Heart right ventricle (tissue), 16 donors: ENCODE data around the gene CHRNA4. TPM values are rescaled to one million over a fixed set of nuclear protein-coding genes. Genes with fewer than 3 reads are reported as not detected.

Experiments
- ATAC-seq, 8 donors: fragments of 200-7000 bp; cut with Tn5 transposase; one replicate each; pipeline ENCODE4 v1.9.1; 2020; ENCODE audit warnings: mild to moderate bottlenecking in 8 of 8, moderate library complexity in 8 of 8, moderate number of reproducible peaks in 1 of 8
- DNase-seq, 2 donors: peaks; one replicate each; pipeline ENCODE4 v3.0.0-alpha.2; 2020
- H3K27ac ChIP-seq, 10 donors: fragments of 200-600 bp; sonication (generic) in 2 of 10; one replicate each; pipeline versions ENCODE4 v1.5.0 to v1.8.0; 2020 to 2022; ENCODE audit warnings: mild to moderate bottlenecking in 3 of 10
- H3K27me3 ChIP-seq, 7 donors: fragments of 200-600 bp; one replicate each; pipeline ENCODE4 v1.8.0; 2021 to 2022; ENCODE audit warnings: mild to moderate bottlenecking in 2 of 7
- H3K36me3 ChIP-seq, 9 donors: fragments of 200-600 bp; sonication (generic) in 1 of 9; one replicate each; pipeline versions ENCODE4 v1.5.0 to v1.8.0; 2020 to 2022; ENCODE audit warnings: mild to moderate bottlenecking in 2 of 9
- H3K4me1 ChIP-seq, 9 donors: fragments of 200-600 bp; sonication (generic) in 1 of 9; one replicate each; pipeline versions ENCODE4 v1.5.0 to v1.8.0; 2020 to 2022; ENCODE audit warnings: mild to moderate bottlenecking in 4 of 9
- H3K4me3 ChIP-seq, 10 donors: fragments of 200-600 bp; sonication (generic) in 2 of 10; one replicate each; pipeline versions ENCODE4 v1.5.0 to v1.8.0; 2020 to 2022; ENCODE audit warnings: mild to moderate bottlenecking in 7 of 10, moderate library complexity in 2 of 10
- H3K9me3 ChIP-seq, 11 donors: fragments of 200-600 bp in 10 of 11; sonication (generic) in 2 of 11; one replicate each; pipeline versions ENCODE4 v1.5.0 to v1.8.0; 2013 to 2022; ENCODE audit warnings: mild to moderate bottlenecking in 2 of 11, control low read depth in 1 of 11, moderate library complexity in 1 of 11
- whole genome bisulfite sequencing, 2 donors: extraction: QIAGEN DNeasy Blood & Tissue Kit; methylation state at CpG; one replicate each; pipeline ENCODE4 v1.1.7; 2013; ENCODE audit warnings: inconsistent platforms in 1 of 2; 5-methylcytosine and 5-hydroxymethylcytosine counted together
- intact Hi-C, 10 donors: fragments of 100-400 bp; cut with DNase I; formaldehyde crosslinking; loops; one replicate each; pipeline versions ENCODE4 v1.11.1 to v1.14.2; 2022
- polyA plus RNA-seq, 2 donors: library from polyadenylated mRNA; stranded (reverse); fragments of 200-250 nt; gene quantifications; one replicate each; pipeline ENCODE4 v1.2.3, GENCODE V29; 2013
- total RNA-seq, 10 donors: library from RNA; stranded (reverse); fragmentation: NEBNext Ultra II Directional in 3 of 10; extraction: Animal tissue kit (Norgen Biotek cat#: 25700) in 3 of 10; gene quantifications; one replicate each; pipeline versions ENCODE4 v1.2.1 to v1.2.4, GENCODE V29; 2021 to 2023
- TF ChIP-seq, protein P1 (sequence below), 9 donors: fragments of 200-600 bp; sonication (generic) in 2 of 9; IDR thresholded peaks; one replicate each; pipeline versions ENCODE4 v1.5.0 to v1.8.0; 2021 to 2022; ENCODE audit warnings: antibody characterized with exemption in 9 of 9, mild to moderate bottlenecking in 5 of 9, moderate library complexity in 1 of 9
- donor health status: Arrhythmogenic right ventricular cardiomyopathy.
- donor health status: ischemic (EF 13 %, LVEDD 7.1; RV severe dilation, severe dysfunction).
- donor health status: healthy with polysubstance abuse.
- donor health status: DM: no; HTN: yes; CAD: no.
- donor health status: DM: no; HTN: no; CAD: no.
- donor health status: ischemic (EF 25% LVEDD 6.9; RV normal size, moderate dysfunction).
- donor health status: ischemic (EF 25% LVEDD 5.7; RV mildly dilated, moderate dysfunction).
- donor health status: healthy.
- donor health status: DM: yes; HTN: yes; CAD: no.
- donor health status: Ischemic cardiomyopathy.
- donor health status: ischemic (EF 35%, LVEDD 5.7; RV mildly dilated, moderate dysfunction).
- donor health status: nonischemic (EF 11% LVEDD 7.7; RV severe dilation, severe dysfunction).
- donor health status: DM: yes; HTN: yes; CAD: no.
- donor health status: PGD.
- donor health status: ischemic (EF 29% LVEDD 5.4; RV normal size, mild dysfunction).
- donor health status: nonischemic (EF 23%, LVEDD 6.1; RV moderate dilation, normal function).

Gene CHRNA4
- total and polyA plus RNA-seq, 12 donors = 0.06 to 1.5 (median 0.90) TPM; not detected in 4

DNA sequence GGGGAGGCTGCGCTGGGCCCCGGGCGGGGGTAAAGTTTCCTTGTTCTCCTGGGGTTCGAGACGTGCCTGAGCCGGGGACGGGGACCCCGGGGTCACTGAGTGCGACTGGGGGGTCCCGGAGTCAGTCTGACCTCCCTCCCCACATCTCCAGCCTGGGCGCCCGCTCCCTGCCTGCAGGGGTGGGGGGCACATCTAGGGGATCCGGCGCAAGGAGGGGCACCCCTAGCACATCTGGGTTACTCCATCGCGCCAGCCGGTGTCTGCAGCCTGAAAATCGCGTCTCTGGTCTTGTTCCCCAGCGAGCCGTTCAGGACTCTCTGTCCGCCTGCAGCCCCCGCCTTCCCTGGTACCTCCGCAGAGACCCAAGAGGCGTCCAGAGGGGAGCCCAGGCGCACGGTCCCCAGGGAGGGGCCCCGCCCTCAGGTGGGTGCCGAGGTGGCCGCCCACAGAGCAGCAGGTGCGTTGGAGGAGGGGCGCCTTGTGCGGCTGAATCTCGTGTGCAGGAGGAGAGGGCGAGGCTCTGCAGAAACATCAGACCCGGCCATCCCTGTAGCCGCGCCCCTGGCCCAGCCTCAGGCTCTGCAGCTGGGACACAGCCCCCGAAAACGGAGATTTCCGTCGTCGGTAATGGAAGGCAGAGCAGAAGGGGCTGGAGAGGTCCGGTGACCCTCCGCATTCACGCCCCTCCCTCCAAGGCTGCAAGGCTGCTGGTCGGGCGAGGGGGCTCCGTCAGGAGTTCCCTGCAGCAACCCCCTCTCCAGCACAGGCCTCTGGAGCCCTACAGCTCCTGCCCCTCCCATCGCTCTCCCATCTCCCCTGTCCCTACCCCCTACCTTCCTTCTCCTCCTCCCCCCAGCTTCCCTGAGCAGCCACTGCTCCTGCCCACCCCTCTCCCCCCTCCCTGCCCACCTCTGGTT, 628 bp upstream of the CHRNA4 start:
- peak in 1 of 2 donors; percentile 9 for DNase-seq
- Histone ChIP-seq H3K27ac (no peak overlapping the region), H3K4me3 (no peak overlapping the region), H3K9me3 (no peaks in the 10 kb centered on the region), H3K36me3 (no peaks in the 10 kb centered on the region), H3K27me3 (peaks cover 4 to 61% (median 53%) of the 10 kb centered on the region in 7 donors), H3K4me1 (peaks cover 0 to 19% (median 8%) of the 10 kb centered on the region in 9 donors)
- no peak for ATAC-seq
- intact Hi-C loops = no loop called here
- TF ChIP-seq, protein P1, sequence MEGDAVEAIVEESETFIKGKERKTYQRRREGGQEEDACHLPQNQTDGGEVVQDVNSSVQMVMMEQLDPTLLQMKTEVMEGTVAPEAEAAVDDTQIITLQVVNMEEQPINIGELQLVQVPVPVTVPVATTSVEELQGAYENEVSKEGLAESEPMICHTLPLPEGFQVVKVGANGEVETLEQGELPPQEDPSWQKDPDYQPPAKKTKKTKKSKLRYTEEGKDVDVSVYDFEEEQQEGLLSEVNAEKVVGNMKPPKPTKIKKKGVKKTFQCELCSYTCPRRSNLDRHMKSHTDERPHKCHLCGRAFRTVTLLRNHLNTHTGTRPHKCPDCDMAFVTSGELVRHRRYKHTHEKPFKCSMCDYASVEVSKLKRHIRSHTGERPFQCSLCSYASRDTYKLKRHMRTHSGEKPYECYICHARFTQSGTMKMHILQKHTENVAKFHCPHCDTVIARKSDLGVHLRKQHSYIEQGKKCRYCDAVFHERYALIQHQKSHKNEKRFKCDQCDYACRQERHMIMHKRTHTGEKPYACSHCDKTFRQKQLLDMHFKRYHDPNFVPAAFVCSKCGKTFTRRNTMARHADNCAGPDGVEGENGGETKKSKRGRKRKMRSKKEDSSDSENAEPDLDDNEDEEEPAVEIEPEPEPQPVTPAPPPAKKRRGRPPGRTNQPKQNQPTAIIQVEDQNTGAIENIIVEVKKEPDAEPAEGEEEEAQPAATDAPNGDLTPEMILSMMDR (IDR thresholded peaks at IDR 0.05) = no peak
- WGBS, 2 donors = 13 to 16% methylated on average over 37 to 50 of the region's 50 CpGs

DNA sequence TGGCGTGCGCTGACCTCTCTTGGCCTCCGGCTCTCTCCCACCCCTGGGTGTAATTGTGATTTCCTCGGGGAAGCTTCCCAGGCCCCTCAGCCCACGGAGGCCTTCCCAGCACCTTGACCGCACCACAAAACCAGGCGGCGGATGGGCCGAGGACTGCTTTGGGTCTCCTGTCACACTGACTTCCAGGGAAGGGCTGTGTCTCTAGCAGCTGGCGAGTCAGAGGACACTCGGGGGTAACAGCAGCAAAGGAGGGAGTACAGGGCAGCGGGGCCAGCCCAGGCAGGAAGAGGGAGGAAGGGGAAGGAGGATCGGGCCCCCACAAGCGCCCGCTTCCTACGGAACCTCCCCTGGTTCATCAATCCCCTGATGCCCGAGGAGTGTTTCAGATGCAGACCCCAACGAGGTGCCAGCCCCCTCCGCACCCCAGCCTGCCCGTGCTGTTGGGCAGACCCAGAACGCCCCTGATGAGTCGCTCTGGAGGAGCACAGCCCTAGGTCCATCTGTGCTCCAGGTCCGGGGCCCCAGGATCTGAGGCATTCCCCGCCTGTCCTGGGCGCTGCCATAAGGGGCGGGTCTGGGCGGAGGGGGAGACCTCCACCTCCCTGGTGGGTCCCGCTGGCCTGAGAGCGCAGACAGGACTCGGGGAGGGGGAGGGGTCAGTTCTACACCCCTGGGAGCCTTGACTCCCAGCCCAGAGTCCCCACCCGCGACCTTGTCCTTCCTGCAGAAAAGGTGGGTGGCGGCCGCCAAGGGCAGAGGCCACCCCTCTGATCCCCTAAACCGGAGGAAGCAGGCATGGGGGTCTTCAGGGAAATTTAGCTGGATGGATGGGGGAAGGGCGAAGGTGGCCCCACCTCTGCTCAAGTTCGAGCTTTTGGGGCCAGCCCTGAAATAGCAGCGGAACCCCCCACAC, 956 bp downstream of the CHRNA4 start:
- TF ChIP-seq, protein P1 (IDR thresholded peaks at IDR 0.05) = no peak
- no peak for ATAC-seq
- Histone ChIP-seq H3K36me3 (no peaks in the 10 kb centered on the region), H3K4me1 (peaks cover 0 to 19% (median 8%) of the 10 kb centered on the region in 9 donors), H3K27me3 (peaks cover 4 to 68% (median 56%) of the 10 kb centered on the region in 7 donors), H3K4me3 (peak overlapping the region in 1 of 10 donors; percentile 11), H3K27ac (no peak overlapping the region), H3K9me3 (no peaks in the 10 kb centered on the region)
- peak in 1 of 2 donors; percentile 10 for DNase-seq
- intact Hi-C loops = no loop called here
- 32 to 51% methylated on average over 38 of the region's 38 CpGs for WGBS, 2 donors

GRCh38 chr20:63359164-63359934, 1.8 kb downstream of the CHRNA4 start:
- intact Hi-C loops = no loop called here
- TF ChIP-seq, protein P1 (IDR thresholded peaks at IDR 0.05) = no peak
- Histone ChIP-seq H3K9me3 (no peaks in the 10 kb centered on the region), H3K27ac (no peak overlapping the region), H3K4me3 (no peak overlapping the region), H3K4me1 (peaks cover 0 to 19% (median 8%) of the 10 kb centered on the region in 9 donors), H3K36me3 (no peaks in the 10 kb centered on the region), H3K27me3 (peaks cover 4 to 69% (median 54%) of the 10 kb centered on the region in 7 donors)
- 79 to 88% methylated on average over 42 of the region's 42 CpGs for WGBS, 2 donors
- DNase-seq = no peak
- ATAC-seq = peak in 3 of 8 donors; percentile 8 to 52 (median 10)
